GM18909 (cell line): ENCODE results near the gene TMIGD2.
"Not testable (repeated sequence)": the region's sequence is repeated elsewhere in the genome, so short reads cannot be mapped to it uniquely, and the experiment has no call there.

Source experiments
- ATAC-seq: cut with Tn5 transposase; IDR thresholded peaks from one replicate; pipeline ENCODE4 v1.9.1; 2021; ENCODE audit warnings: mild to moderate bottlenecking; ENCODE audit not compliant: unreplicated experiment, poor library complexity

The TMIGD2 gene

GRCh38 chr19:4268816-4269430 is 33.3 kb downstream of the TMIGD2 start:
- no peak for ATAC-seq

- no peak for ATAC-seq
Observed at GRCh38 chr19:4267901-4268815, 34.0 kb downstream of the TMIGD2 start.

GRCh38 chr19:4267101-4267900 is 34.9 kb downstream of the TMIGD2 start:
- no peak for ATAC-seq

GRCh38 chr19:4266253-4267000 is 35.8 kb downstream of the TMIGD2 start:
- ATAC-seq: no peak

GRCh38 chr19:4264812-4265211 is 37.4 kb downstream of the TMIGD2 start:
- no peak for ATAC-seq

- ATAC-seq: no peak
Observed at GRCh38 chr19:4260613-4261191, 41.5 kb downstream of the TMIGD2 start.

GRCh38 chr19:4258181-4258580 is 44.0 kb downstream of the TMIGD2 start:
- no peak for ATAC-seq

GRCh38 chr19:4257025-4257424 is 45.2 kb downstream of the TMIGD2 start:
- ATAC-seq: no peak

GRCh38 chr19:4256563-4256962 is 45.6 kb downstream of the TMIGD2 start:
- no peak for ATAC-seq

GRCh38 chr19:4246767-4247593 is 55.2 kb downstream of the TMIGD2 start, which contains the start of gene YJU2:
TSS of gene YJU2 (plus strand) at chr19:4247080. CDS start at chr19:4247147, 67 bp downstream.
- ATAC-seq: peak; percentile 91

- ATAC-seq: not testable (repeated sequence)
Observed at GRCh38 chr19:4245938-4246337, 56.3 kb downstream of the TMIGD2 start.
